ENCODE results near the gene SCN10A. TPM values are rescaled to one million over a fixed set of nuclear protein-coding genes. Genes with fewer than 3 reads are reported as not detected.

The SCN10A gene
- total and polyA plus RNA-seq, 2 experiments from 2014 or later = not detected

DNA sequence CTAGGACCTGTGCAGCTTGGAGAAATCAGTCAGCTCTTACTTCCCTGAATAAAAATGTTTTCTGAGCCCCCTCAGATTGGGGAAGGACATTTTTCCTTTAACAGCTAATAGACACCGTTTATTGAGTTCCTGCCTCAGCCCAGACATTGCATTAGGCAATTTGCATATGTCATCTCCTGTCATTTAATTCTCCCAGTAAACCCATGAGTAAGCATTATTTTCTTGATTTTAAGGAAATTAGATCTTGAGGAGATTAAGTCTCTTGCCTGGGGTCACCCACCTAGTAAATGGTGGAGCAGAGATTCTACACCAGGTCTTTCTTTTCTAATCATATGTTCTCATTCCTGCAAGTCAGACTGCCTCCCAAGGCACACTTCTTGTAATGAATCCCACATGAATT is 88.0 kb downstream of the SCN10A start:
- H3K9me3 ChIP-seq (ENCODE audit: low read depth) = no peaks in the 10 kb centered on the region
- no peak for DNase-seq (ENCODE audit: low read depth in 1 of 2, low spot score in 1 of 2)
- H3K27ac ChIP-seq = no peak overlapping the region
- H3K4me1 ChIP-seq (ENCODE audit: low read depth) = peaks cover 14% of the 10 kb centered on the region
- no peaks in the 10 kb centered on the region for H3K27me3 ChIP-seq
- TF ChIP-seq, protein P1, sequence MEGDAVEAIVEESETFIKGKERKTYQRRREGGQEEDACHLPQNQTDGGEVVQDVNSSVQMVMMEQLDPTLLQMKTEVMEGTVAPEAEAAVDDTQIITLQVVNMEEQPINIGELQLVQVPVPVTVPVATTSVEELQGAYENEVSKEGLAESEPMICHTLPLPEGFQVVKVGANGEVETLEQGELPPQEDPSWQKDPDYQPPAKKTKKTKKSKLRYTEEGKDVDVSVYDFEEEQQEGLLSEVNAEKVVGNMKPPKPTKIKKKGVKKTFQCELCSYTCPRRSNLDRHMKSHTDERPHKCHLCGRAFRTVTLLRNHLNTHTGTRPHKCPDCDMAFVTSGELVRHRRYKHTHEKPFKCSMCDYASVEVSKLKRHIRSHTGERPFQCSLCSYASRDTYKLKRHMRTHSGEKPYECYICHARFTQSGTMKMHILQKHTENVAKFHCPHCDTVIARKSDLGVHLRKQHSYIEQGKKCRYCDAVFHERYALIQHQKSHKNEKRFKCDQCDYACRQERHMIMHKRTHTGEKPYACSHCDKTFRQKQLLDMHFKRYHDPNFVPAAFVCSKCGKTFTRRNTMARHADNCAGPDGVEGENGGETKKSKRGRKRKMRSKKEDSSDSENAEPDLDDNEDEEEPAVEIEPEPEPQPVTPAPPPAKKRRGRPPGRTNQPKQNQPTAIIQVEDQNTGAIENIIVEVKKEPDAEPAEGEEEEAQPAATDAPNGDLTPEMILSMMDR (IDR thresholded peaks at IDR 0.05; ENCODE audit: low read depth, low read length) = no peak
- H3K36me3 ChIP-seq = no peaks in the 10 kb centered on the region
- no peak overlapping the region for H3K4me3 ChIP-seq

DNA sequence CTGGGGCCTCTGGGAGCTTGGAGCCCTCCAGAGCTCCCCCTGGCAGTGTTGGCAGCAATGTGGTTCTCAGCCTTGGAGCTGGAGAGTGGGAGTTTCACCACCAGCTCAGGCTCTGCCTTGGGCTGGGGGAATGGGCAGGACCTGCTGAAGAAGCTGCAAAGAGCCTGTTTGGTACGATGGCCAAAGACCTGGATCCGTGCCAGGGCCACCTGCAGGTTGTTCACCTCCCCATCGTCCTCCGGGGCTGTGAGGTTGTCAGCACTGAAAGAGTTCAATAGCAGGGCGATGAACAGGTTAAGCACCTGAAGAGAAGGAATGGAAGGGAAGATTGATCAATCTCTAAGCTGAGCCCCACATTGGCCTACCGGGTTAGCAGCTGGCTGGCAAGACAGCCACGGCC is 89.3 kb downstream of the SCN10A start:
- H3K27ac ChIP-seq = no peak overlapping the region
- TF ChIP-seq, protein P1 (IDR thresholded peaks at IDR 0.05; ENCODE audit: low read depth, low read length) = no peak
- no peaks in the 10 kb centered on the region for H3K9me3 ChIP-seq (ENCODE audit: low read depth)
- H3K4me1 ChIP-seq (ENCODE audit: low read depth) = peaks cover 14% of the 10 kb centered on the region
- H3K27me3 ChIP-seq = no peaks in the 10 kb centered on the region
- H3K36me3 ChIP-seq = no peaks in the 10 kb centered on the region
- H3K4me3 ChIP-seq = no peak overlapping the region
- no peak for DNase-seq (ENCODE audit: low read depth in 1 of 2, low spot score in 1 of 2)

DNA sequence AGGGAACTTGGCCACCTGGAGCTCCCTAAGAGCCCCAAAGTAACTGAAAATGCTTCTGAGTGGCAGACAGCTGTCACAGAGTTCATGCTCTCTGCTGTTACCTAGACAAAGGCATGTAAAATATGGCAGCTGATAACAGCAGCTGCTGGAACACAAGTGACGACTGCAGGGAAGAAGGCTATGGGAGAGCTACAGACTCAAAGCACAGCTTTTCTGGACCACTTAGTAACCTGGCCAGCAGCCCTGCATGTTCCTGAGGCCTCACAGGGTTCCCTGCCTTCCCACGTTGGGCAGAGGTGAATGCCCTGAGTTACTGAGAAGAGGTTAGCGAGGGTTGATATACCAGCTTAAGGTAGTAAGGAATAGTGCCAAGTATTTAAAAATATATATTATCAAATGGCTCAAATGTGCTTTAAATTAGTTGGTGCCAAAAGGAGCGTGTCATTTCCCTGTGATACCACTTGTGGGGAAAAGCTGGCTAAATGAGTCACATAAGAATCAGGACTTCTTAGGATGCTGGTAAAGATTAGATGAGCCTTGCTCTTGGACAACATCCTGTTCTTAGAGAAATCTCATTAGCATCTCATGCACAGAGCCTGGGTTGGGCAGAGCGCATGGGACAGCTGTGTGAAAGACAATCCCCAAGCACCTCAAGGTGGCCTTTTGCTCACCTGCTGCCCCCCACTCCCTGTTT is 90.1 kb downstream of the SCN10A start:
- TF ChIP-seq, protein P1 (IDR thresholded peaks at IDR 0.05; ENCODE audit: low read depth, low read length) = no peak
- H3K4me3 ChIP-seq = no peak overlapping the region
- no peaks in the 10 kb centered on the region for H3K9me3 ChIP-seq (ENCODE audit: low read depth)
- DNase-seq (ENCODE audit: low read depth in 1 of 2, low spot score in 1 of 2) = peak; percentile 43 to 68
- H3K4me1 ChIP-seq (ENCODE audit: low read depth) = peaks cover 14% of the 10 kb centered on the region
- H3K36me3 ChIP-seq = no peaks in the 10 kb centered on the region
- no peaks in the 10 kb centered on the region for H3K27me3 ChIP-seq
- no peak overlapping the region for H3K27ac ChIP-seq

DNA sequence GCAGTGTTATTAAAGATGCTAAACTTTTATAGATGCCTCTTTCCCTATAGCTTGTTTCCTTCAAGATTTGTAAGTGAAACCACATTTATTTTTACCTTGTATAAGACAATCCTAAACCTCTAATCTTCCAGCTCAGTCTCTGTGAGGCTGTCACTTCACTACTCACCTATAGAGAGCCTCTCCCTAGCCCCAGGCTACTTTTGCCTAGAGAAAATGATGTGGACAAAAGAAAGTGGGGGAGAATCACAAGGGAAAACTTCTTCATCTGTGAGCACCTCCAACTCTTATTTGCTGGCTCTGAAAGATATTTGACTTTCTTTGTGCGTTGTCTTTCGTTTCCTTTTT is 91.7 kb downstream of the SCN10A start:
- TF ChIP-seq, protein P1 (IDR thresholded peaks at IDR 0.05; ENCODE audit: low read depth, low read length) = no peak
- no peak for DNase-seq (ENCODE audit: low read depth in 1 of 2, low spot score in 1 of 2)
- H3K27me3 ChIP-seq = no peaks in the 10 kb centered on the region
- no peak overlapping the region for H3K27ac ChIP-seq
- H3K36me3 ChIP-seq = no peaks in the 10 kb centered on the region
- peaks cover 14% of the 10 kb centered on the region for H3K4me1 ChIP-seq (ENCODE audit: low read depth)
- H3K9me3 ChIP-seq (ENCODE audit: low read depth) = no peaks in the 10 kb centered on the region
- no peak overlapping the region for H3K4me3 ChIP-seq

DNA sequence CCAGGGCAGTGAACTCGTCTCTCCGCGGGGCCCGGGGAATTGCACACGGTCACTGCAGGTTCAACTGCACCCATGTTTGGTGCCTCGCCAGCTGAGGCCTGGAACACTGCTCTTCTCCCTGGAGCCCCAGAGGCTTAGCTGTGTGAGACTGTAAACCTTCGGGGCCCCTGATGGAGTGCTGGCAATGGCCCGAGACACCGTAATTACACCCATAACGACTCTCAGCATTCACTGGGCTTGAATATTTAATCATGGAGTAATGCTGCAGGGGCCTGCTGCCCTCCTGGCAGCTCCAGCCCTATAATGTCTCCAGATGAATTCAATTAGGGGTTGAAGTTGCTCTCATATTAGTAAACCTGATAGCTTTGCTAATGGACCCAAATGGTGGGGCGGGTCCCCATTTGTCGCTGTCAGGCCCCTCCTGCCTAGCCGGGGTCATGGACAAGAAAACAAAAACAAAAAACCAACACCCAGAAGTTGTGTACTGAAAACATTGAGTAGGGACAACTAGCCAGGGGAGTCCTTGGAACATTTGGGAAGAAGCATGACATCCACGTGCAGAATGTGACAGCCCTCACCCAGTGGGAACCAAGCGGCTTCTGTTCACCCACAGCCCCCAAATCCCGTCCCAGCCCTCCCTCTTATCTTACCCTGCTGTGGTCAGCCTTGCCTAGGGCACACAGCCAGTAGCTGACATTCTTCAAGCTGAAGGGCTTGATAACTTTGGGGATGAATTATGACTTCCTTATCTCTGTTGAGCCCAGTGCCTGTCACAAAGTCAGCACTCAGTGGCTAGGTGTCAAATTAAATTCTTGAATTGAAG is 92.2 kb downstream of the SCN10A start:
- peaks cover 14% of the 10 kb centered on the region for H3K4me1 ChIP-seq (ENCODE audit: low read depth)
- DNase-seq (ENCODE audit: low read depth in 1 of 2, low spot score in 1 of 2) = peak; percentile 12 to 33
- no peaks in the 10 kb centered on the region for H3K36me3 ChIP-seq
- H3K27me3 ChIP-seq = no peaks in the 10 kb centered on the region
- no peak overlapping the region for H3K27ac ChIP-seq
- TF ChIP-seq, protein P1 (IDR thresholded peaks at IDR 0.05; ENCODE audit: low read depth, low read length) = no peak
- no peaks in the 10 kb centered on the region for H3K9me3 ChIP-seq (ENCODE audit: low read depth)
- no peak overlapping the region for H3K4me3 ChIP-seq
